DND-41 (cell line): ENCODE measurements around the gene FAM217A.

Experiments
- ATAC-seq: fragments of 200-7000 bp; cut with Tn5 transposase; 3 replicates; pipeline ENCODE4 v1.9.1; 2021; ENCODE audit warnings: low read depth; ENCODE audit not compliant: insufficient read depth
- DNase-seq: peaks from one replicate; pipeline ENCODE4 v3.0.0-alpha.2; 2020
- H2AFZ ChIP-seq: 2 replicates; pipeline ENCODE4 v1.6.0; 2012; ENCODE audit warnings: low read depth, low read length
- H3K27ac ChIP-seq: 2 replicates; pipeline ENCODE4 v1.5.1; 2012; ENCODE audit warnings: low read length, inconsistent platforms
- H3K27me3 ChIP-seq: fragments of 200-600 bp; sonication (generic); 2 replicates; pipeline ENCODE4 v1.6.0; 2012; ENCODE audit warnings: low read length, mild to moderate bottlenecking, inconsistent platforms; ENCODE audit not compliant: insufficient read depth, poor library complexity
- H3K36me3 ChIP-seq: 2 replicates; pipeline ENCODE4 v1.5.1; 2012; ENCODE audit warnings: low read length, inconsistent platforms; ENCODE audit not compliant: insufficient read depth
- H3K4me1 ChIP-seq: 2 replicates; pipeline ENCODE4 v1.5.1; 2012; ENCODE audit warnings: mild to moderate bottlenecking, low read length; ENCODE audit not compliant: insufficient read depth
- H3K4me2 ChIP-seq: 2 replicates; pipeline ENCODE4 v1.6.0; 2012; ENCODE audit warnings: mild to moderate bottlenecking, moderate library complexity, low read length, inconsistent platforms; ENCODE audit not compliant: insufficient read depth
- H3K4me3 ChIP-seq, 2 experiments: fragments of 200-600 bp in 1 of 2; shearing (Covaris generic) in 1 of 2; 2 replicates each; pipeline ENCODE4 v1.5.1; 2012 to 2016; ENCODE audit warnings: inconsistent platforms in 2 of 2, low read length in 2 of 2, mild to moderate bottlenecking in 2 of 2, low read depth in 1 of 2, moderate library complexity in 1 of 2
- H3K79me2 ChIP-seq: 2 replicates; pipeline ENCODE4 v1.6.0; 2012; ENCODE audit warnings: low read length, inconsistent platforms; ENCODE audit not compliant: insufficient read depth
- H3K9ac ChIP-seq: 2 replicates; pipeline ENCODE4 v1.6.0; 2012; ENCODE audit warnings: low read depth, mild to moderate bottlenecking, inconsistent platforms, low read length, moderate library complexity
- H3K9me3 ChIP-seq: 2 replicates; pipeline ENCODE4 v1.5.1; 2012; ENCODE audit warnings: low read length, moderate library complexity, mild to moderate bottlenecking, inconsistent platforms; ENCODE audit not compliant: insufficient read depth, severe bottlenecking
- H4K20me1 ChIP-seq: 2 replicates; pipeline ENCODE4 v1.6.0; 2012; ENCODE audit warnings: low read length; ENCODE audit not compliant: insufficient read depth
- CTCF ChIP-seq: IDR thresholded peaks from 2 replicates; pipeline ENCODE4 v1.5.1; 2012; ENCODE audit warnings: borderline replicate concordance, low read length, moderate library complexity, mild to moderate bottlenecking; ENCODE audit not compliant: poor library complexity, severe bottlenecking; ENCODE audit errors: extremely low read depth
- EZH2 ChIP-seq: IDR thresholded peaks from 3 replicates; pipeline ENCODE4 v1.6.1; 2012; ENCODE audit warnings: borderline replicate concordance, low read depth, mild to moderate bottlenecking, moderate library complexity, low read length, inconsistent platforms; ENCODE audit not compliant: severe bottlenecking

Gene FAM217A

GRCh38 chr6:4020822-4021132, 58.2 kb downstream of the FAM217A start:
- TF ChIP-seq CTCF = no peak
- no peak for TF ChIP-seq EZH2
- Histone ChIP-seq H3K4me3 (peak overlapping the region; percentile 97), H3K36me3 (peaks cover 21% of the 10 kb centered on the region), H3K4me2 (peak overlapping the region; percentile 79), H3K79me2 (peaks cover 94% of the 10 kb centered on the region), H4K20me1 (peaks cover 41% of the 10 kb centered on the region), H3K9ac (peak overlapping the region; percentile 99), H3K4me1 (peaks cover 72% of the 10 kb centered on the region), H3K27me3 (no peaks in the 10 kb centered on the region), H2AFZ (peak overlapping the region; percentile 75), H3K9me3 (no peaks in the 10 kb centered on the region), H3K27ac (peak overlapping the region; percentile 98)
- DNase-seq (no peak), ATAC-seq (no peak)

DNA sequence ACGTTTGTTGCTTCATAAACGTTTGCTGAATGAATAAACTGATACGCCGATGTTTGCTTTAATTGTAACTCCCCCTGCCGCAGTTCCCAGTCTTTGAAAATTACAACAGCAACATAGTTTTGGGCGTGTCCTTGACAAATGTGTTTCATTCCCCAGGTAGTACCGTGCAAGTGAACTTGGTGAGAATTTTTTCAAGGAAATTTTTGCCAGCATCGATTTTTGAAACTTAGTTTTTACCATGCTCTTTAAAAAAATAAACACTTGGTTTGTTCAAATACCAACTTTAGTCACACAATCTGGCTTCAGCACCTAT, 60.1 kb downstream of the FAM217A start:
- TF ChIP-seq EZH2 (no peak), CTCF (no peak)
- ATAC-seq (no peak; the same call in 2 of the 3 replicates), DNase-seq (no peak)
- no peaks in the 10 kb centered on the region for H3K27me3 ChIP-seq
- peak overlapping the region; percentile 42 to 75; a peak in 3 of 4 replicates for H3K4me3 ChIP-seq
- H3K79me2 ChIP-seq = peaks cover 94% of the 10 kb centered on the region
- H3K9me3 ChIP-seq = no peaks in the 10 kb centered on the region
- peak overlapping the region; percentile 79 for H3K4me2 ChIP-seq
- H2AFZ ChIP-seq = peak overlapping the region; percentile 91
- peaks cover 56% of the 10 kb centered on the region for H3K4me1 ChIP-seq
- H4K20me1 ChIP-seq = peaks cover 22% of the 10 kb centered on the region
- H3K9ac ChIP-seq = peak overlapping the region; percentile 83
- peaks cover 21% of the 10 kb centered on the region for H3K36me3 ChIP-seq
- peak overlapping the region; percentile 97 for H3K27ac ChIP-seq
